DND-41 (cell line): ENCODE measurements around the gene PSMD2.

Source experiments
- ATAC-seq: fragments of 200-7000 bp; cut with Tn5 transposase; 3 replicates; pipeline ENCODE4 v1.9.1; 2021; ENCODE audit warnings: low read depth; ENCODE audit not compliant: insufficient read depth
- DNase-seq: peaks from one replicate; pipeline ENCODE4 v3.0.0-alpha.2; 2020
- H2AFZ ChIP-seq: 2 replicates; pipeline ENCODE4 v1.6.0; 2012; ENCODE audit warnings: low read depth, low read length
- H3K27ac ChIP-seq: 2 replicates; pipeline ENCODE4 v1.5.1; 2012; ENCODE audit warnings: low read length, inconsistent platforms
- H3K27me3 ChIP-seq: fragments of 200-600 bp; sonication (generic); 2 replicates; pipeline ENCODE4 v1.6.0; 2012; ENCODE audit warnings: low read length, mild to moderate bottlenecking, inconsistent platforms; ENCODE audit not compliant: insufficient read depth, poor library complexity
- H3K36me3 ChIP-seq: 2 replicates; pipeline ENCODE4 v1.5.1; 2012; ENCODE audit warnings: low read length, inconsistent platforms; ENCODE audit not compliant: insufficient read depth
- H3K4me1 ChIP-seq: 2 replicates; pipeline ENCODE4 v1.5.1; 2012; ENCODE audit warnings: mild to moderate bottlenecking, low read length; ENCODE audit not compliant: insufficient read depth
- H3K4me2 ChIP-seq: 2 replicates; pipeline ENCODE4 v1.6.0; 2012; ENCODE audit warnings: mild to moderate bottlenecking, moderate library complexity, low read length, inconsistent platforms; ENCODE audit not compliant: insufficient read depth
- H3K4me3 ChIP-seq, 2 experiments: fragments of 200-600 bp in 1 of 2; shearing (Covaris generic) in 1 of 2; 2 replicates each; pipeline ENCODE4 v1.5.1; 2012 to 2016; ENCODE audit warnings: inconsistent platforms in 2 of 2, low read length in 2 of 2, mild to moderate bottlenecking in 2 of 2, low read depth in 1 of 2, moderate library complexity in 1 of 2
- H3K79me2 ChIP-seq: 2 replicates; pipeline ENCODE4 v1.6.0; 2012; ENCODE audit warnings: low read length, inconsistent platforms; ENCODE audit not compliant: insufficient read depth
- H3K9ac ChIP-seq: 2 replicates; pipeline ENCODE4 v1.6.0; 2012; ENCODE audit warnings: low read depth, mild to moderate bottlenecking, inconsistent platforms, low read length, moderate library complexity
- H3K9me3 ChIP-seq: 2 replicates; pipeline ENCODE4 v1.5.1; 2012; ENCODE audit warnings: low read length, moderate library complexity, mild to moderate bottlenecking, inconsistent platforms; ENCODE audit not compliant: insufficient read depth, severe bottlenecking
- H4K20me1 ChIP-seq: 2 replicates; pipeline ENCODE4 v1.6.0; 2012; ENCODE audit warnings: low read length; ENCODE audit not compliant: insufficient read depth
- CTCF ChIP-seq: IDR thresholded peaks from 2 replicates; pipeline ENCODE4 v1.5.1; 2012; ENCODE audit warnings: borderline replicate concordance, low read length, moderate library complexity, mild to moderate bottlenecking; ENCODE audit not compliant: poor library complexity, severe bottlenecking; ENCODE audit errors: extremely low read depth
- EZH2 ChIP-seq: IDR thresholded peaks from 3 replicates; pipeline ENCODE4 v1.6.1; 2012; ENCODE audit warnings: borderline replicate concordance, low read depth, mild to moderate bottlenecking, moderate library complexity, low read length, inconsistent platforms; ENCODE audit not compliant: severe bottlenecking

Gene PSMD2

GRCh38 chr3:184327171-184327570, 28.1 kb downstream of the PSMD2 start:
- no peak for ATAC-seq
- Histone ChIP-seq H3K9me3 (no peaks in the 10 kb centered on the region), H3K9ac (no peak overlapping the region), H3K27me3 (no peaks in the 10 kb centered on the region), H3K4me2 (no peak overlapping the region), H3K79me2 (peaks cover 32% of the 10 kb centered on the region), H3K27ac (no peak overlapping the region), H3K36me3 (peaks cover 98% of the 10 kb centered on the region), H3K4me1 (no peaks in the 10 kb centered on the region), H4K20me1 (peaks cover 73% of the 10 kb centered on the region), H2AFZ (no peak overlapping the region), H3K4me3 (no peak overlapping the region)
- TF ChIP-seq CTCF = no peak
- no peak for TF ChIP-seq EZH2
- DNase-seq = no peak

GRCh38 chr3:184328516-184328915, 29.5 kb downstream of the PSMD2 start:
- Histone ChIP-seq H3K36me3 (peaks cover 98% of the 10 kb centered on the region), H4K20me1 (peaks cover 77% of the 10 kb centered on the region), H3K27me3 (no peaks in the 10 kb centered on the region)

GRCh38 chr3:184332370-184333090, 33.5 kb downstream of the PSMD2 start:
- H3K9ac ChIP-seq = no peak overlapping the region
- peaks cover 19% of the 10 kb centered on the region for H3K79me2 ChIP-seq
- no peak overlapping the region for H3K4me3 ChIP-seq
- H3K4me2 ChIP-seq = no peak overlapping the region
- H2AFZ ChIP-seq = no peak overlapping the region
- peaks cover 16% of the 10 kb centered on the region for H3K4me1 ChIP-seq
- H3K27me3 ChIP-seq = no peaks in the 10 kb centered on the region
- DNase-seq (no peak), ATAC-seq (no peak)
- peaks cover 69% of the 10 kb centered on the region for H4K20me1 ChIP-seq
- no peaks in the 10 kb centered on the region for H3K9me3 ChIP-seq
- H3K27ac ChIP-seq = no peak overlapping the region
- H3K36me3 ChIP-seq = peaks cover 77% of the 10 kb centered on the region
- TF ChIP-seq CTCF (no peak), EZH2 (no peak)

More at GRCh38 chr3:184328516-184328915, 29.5 kb downstream of the PSMD2 start:
- no peak overlapping the region for H3K4me2 ChIP-seq
- ATAC-seq (no peak), DNase-seq (no peak)
- no peak overlapping the region for H3K4me3 ChIP-seq
- no peak overlapping the region for H3K9ac ChIP-seq
- no peaks in the 10 kb centered on the region for H3K4me1 ChIP-seq
- H3K27ac ChIP-seq = no peak overlapping the region
- peaks cover 24% of the 10 kb centered on the region for H3K79me2 ChIP-seq
- no peak overlapping the region for H2AFZ ChIP-seq
- no peak for TF ChIP-seq EZH2
- H3K9me3 ChIP-seq = no peaks in the 10 kb centered on the region

- peaks cover 65% of the 10 kb centered on the region for H4K20me1 ChIP-seq
- H2AFZ ChIP-seq = no peak overlapping the region
- H3K27ac ChIP-seq = no peak overlapping the region
- peaks cover 70% of the 10 kb centered on the region for H3K36me3 ChIP-seq
- peaks cover 16% of the 10 kb centered on the region for H3K4me1 ChIP-seq
- ATAC-seq (no peak), DNase-seq (no peak)
- H3K9ac ChIP-seq = no peak overlapping the region
- no peak for TF ChIP-seq EZH2
- TF ChIP-seq CTCF = no peak
- H3K9me3 ChIP-seq = no peaks in the 10 kb centered on the region
- no peak overlapping the region for H3K4me2 ChIP-seq
- no peaks in the 10 kb centered on the region for H3K27me3 ChIP-seq
- peaks cover 16% of the 10 kb centered on the region for H3K79me2 ChIP-seq
- no peak overlapping the region for H3K4me3 ChIP-seq
Observed at GRCh38 chr3:184333190-184333589, 34.1 kb downstream of the PSMD2 start.
